ENCODE results near the gene CFAP70. TPM values are rescaled to one million over a fixed set of nuclear protein-coding genes. Genes with fewer than 3 reads are reported as not detected.

Gene CFAP70
- total RNA-seq, 1 experiment from 2014 or later: 2.9 TPM

GRCh38 chr10:73359492-73359891 lies 828 bp upstream of the CFAP70 start:
- H3K9me3 ChIP-seq (ENCODE audit: control insufficient read depth in 1 of 2, insufficient read depth in 1 of 2, low read depth in 1 of 2, low read length in 2 of 2): no peaks in the 10 kb centered on the region
- H3K9me2 ChIP-seq (ENCODE audit: insufficient read depth): no peaks in the 10 kb centered on the region
- ChIA-PET POLR2A (no interaction called here), CTCF (no interaction called here), RAD21 (ENCODE audit: low non-redundant PET in 1 of 2, low total read pairs in 2 of 2, uncharacterized antibody in 2 of 2, unreplicated experiment in 2 of 2) (no interaction called here)
- H3K27me3 ChIP-seq (ENCODE audit: insufficient read depth, low read length): no peaks in the 10 kb centered on the region
- DNase-seq (ENCODE audit: low read depth, low spot score) (no peak), ATAC-seq (no peak)
- TF ChIP-seq RAD21 (IDR thresholded peaks at IDR 0.05; ENCODE audit: low read depth) (no peak), EZH2phosphoT487 (IDR thresholded peaks at IDR 0.05; ENCODE audit: borderline replicate concordance) (no peak)
- H2AFZ ChIP-seq (ENCODE audit: low read depth, low read length, poor library complexity, severe bottlenecking): no peak overlapping the region
- H4K20me1 ChIP-seq (ENCODE audit: insufficient read depth): no peaks in the 10 kb centered on the region
- H3K4me3 ChIP-seq (replicated peaks in 1 of 2; ENCODE audit: low read depth in 1 of 2, low read length in 2 of 2): no peak overlapping the region
- BruUV-seq (replicated peaks): no TSS peak
- no peak overlapping the region for H3K27ac ChIP-seq (ENCODE audit: low read depth, low read length)
- H3K79me2 ChIP-seq (ENCODE audit: insufficient read depth, low read length): no peaks in the 10 kb centered on the region
- no peak overlapping the region for H3K4me2 ChIP-seq (ENCODE audit: low read length)
- intact Hi-C loops (cut with micrococcal nuclease): no loop called here
- H3K9ac ChIP-seq (ENCODE audit: low read length): no peak overlapping the region
- no peaks in the 10 kb centered on the region for H3K4me1 ChIP-seq (ENCODE audit: control insufficient read depth in 1 of 2, insufficient read depth in 2 of 2, low read length in 2 of 2)
- H3K36me3 ChIP-seq (ENCODE audit: control insufficient read depth in 1 of 2, insufficient read depth in 2 of 2, low read length in 2 of 2): no peaks in the 10 kb centered on the region; a peak in 1 of 4 replicates

- H3K4me2 ChIP-seq (ENCODE audit: low read length): no peak overlapping the region
- ChIA-PET RAD21 (ENCODE audit: low non-redundant PET in 1 of 2, low total read pairs in 2 of 2, uncharacterized antibody in 2 of 2, unreplicated experiment in 2 of 2) (no interaction called here), CTCF (no interaction called here), POLR2A (no interaction called here)
- H3K79me2 ChIP-seq (ENCODE audit: insufficient read depth, low read length): no peaks in the 10 kb centered on the region
- H3K4me3 ChIP-seq (replicated peaks in 1 of 2; ENCODE audit: low read depth in 1 of 2, low read length in 2 of 2): no peak overlapping the region
- no peaks in the 10 kb centered on the region for H3K9me2 ChIP-seq (ENCODE audit: insufficient read depth)
- no TSS peak for BruUV-seq (replicated peaks)
- H3K4me1 ChIP-seq (ENCODE audit: control insufficient read depth in 1 of 2, insufficient read depth in 2 of 2, low read length in 2 of 2): no peaks in the 10 kb centered on the region
- H3K9me3 ChIP-seq (ENCODE audit: control insufficient read depth in 1 of 2, insufficient read depth in 1 of 2, low read depth in 1 of 2, low read length in 2 of 2): no peaks in the 10 kb centered on the region
- no peak for TF ChIP-seq ATF3 (IDR thresholded peaks at IDR 0.05)
- no peak for TF ChIP-seq MAX (IDR thresholded peaks at IDR 0.05)
- H3K9ac ChIP-seq (ENCODE audit: low read length): no peak overlapping the region
- no peak overlapping the region for H2AFZ ChIP-seq (ENCODE audit: low read depth, low read length, poor library complexity, severe bottlenecking)
- ATAC-seq (no peak), DNase-seq (ENCODE audit: low read depth, low spot score) (no peak)
- H4K20me1 ChIP-seq (ENCODE audit: insufficient read depth): no peaks in the 10 kb centered on the region
- intact Hi-C loops (cut with micrococcal nuclease): no loop called here
- H3K27me3 ChIP-seq (ENCODE audit: insufficient read depth, low read length): no peaks in the 10 kb centered on the region
- no peaks in the 10 kb centered on the region for H3K36me3 ChIP-seq (ENCODE audit: control insufficient read depth in 1 of 2, insufficient read depth in 2 of 2, low read length in 2 of 2)
- no peak overlapping the region for H3K27ac ChIP-seq (ENCODE audit: low read depth, low read length)
These were observed 843 bp downstream of the CFAP70 start for GRCh38 chr10:73357821-73358220.
